Adrenal gland (tissue), 5 donors: Measurements from ENCODE around the gene GNAO1.

ENCODE experiments used
- POLR2A ChIP-seq, 2 donors: fragments of 450-650 bp; IDR thresholded peaks; one replicate each; pipeline ENCODE4 v1.6.1; 2017; ENCODE audit warnings: antibody characterized with exemption in 2 of 2, mild to moderate bottlenecking in 2 of 2, moderate library complexity in 1 of 2
- TF ChIP-seq, protein P1 (sequence below), 6 experiments: fragments of 450-650 bp in 4 of 6; fragments of 200-600 bp in 2 of 6; sonication (generic) in 1 of 6; IDR thresholded peaks; 1 replicate in 5 of 6; 2 replicates in 1 of 6; pipeline versions ENCODE4 v1.5.1 to v1.8.0; 2016 to 2021; ENCODE audit warnings: antibody characterized with exemption in 6 of 6, mild to moderate bottlenecking in 2 of 6, moderate library complexity in 1 of 6
- donor health status: DM: no; HTN: no; CAD: no.

DNA sequence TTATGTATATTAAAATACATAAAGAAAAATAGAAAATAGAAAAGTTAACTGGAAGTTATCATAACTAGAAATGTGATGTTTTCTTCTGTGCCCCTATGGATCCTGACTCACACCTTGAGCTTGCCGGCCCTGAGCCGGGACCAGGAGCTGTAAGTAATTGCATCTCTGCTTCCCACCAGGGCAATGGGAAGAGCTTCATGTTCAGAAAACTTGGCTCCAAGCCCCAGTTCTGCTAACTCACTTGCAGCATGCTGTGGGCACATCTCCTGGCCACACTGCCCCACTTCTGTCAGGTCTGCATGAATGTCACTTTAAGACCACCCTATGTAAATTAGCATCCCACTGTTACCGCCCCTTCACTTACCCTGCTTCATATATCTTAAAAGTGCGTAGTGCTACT, 37.2 kb downstream of the GNAO1 start:
- TF ChIP-seq, protein P1, sequence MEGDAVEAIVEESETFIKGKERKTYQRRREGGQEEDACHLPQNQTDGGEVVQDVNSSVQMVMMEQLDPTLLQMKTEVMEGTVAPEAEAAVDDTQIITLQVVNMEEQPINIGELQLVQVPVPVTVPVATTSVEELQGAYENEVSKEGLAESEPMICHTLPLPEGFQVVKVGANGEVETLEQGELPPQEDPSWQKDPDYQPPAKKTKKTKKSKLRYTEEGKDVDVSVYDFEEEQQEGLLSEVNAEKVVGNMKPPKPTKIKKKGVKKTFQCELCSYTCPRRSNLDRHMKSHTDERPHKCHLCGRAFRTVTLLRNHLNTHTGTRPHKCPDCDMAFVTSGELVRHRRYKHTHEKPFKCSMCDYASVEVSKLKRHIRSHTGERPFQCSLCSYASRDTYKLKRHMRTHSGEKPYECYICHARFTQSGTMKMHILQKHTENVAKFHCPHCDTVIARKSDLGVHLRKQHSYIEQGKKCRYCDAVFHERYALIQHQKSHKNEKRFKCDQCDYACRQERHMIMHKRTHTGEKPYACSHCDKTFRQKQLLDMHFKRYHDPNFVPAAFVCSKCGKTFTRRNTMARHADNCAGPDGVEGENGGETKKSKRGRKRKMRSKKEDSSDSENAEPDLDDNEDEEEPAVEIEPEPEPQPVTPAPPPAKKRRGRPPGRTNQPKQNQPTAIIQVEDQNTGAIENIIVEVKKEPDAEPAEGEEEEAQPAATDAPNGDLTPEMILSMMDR (IDR thresholded peaks at IDR 0.05), result no peak
- TF ChIP-seq POLR2A (IDR thresholded peaks at IDR 0.05), result no peak
